ENCODE measurements around the gene OGFOD1. TPM values are rescaled to one million over a fixed set of nuclear protein-coding genes. Genes with fewer than 3 reads are reported as not detected.

OGFOD1 gene
- total and polyA plus RNA-seq, 2 donors (not counting 3 experiments of a cell fraction or from before 2014, with no cell fraction given), result 26.6 to 54.8 TPM

- FAIRE-seq, result no peak
- no peaks in the 10 kb centered on the region for H3K27me3 ChIP-seq (ENCODE audit: control insufficient read depth in 2 of 2, insufficient read depth in 2 of 2, low read length in 2 of 2)
- POLR2A ChIA-PET, result no interaction called here
- no TSS peak for BruUV-seq (replicated peaks)
- dilution Hi-C loops (cut with MboI; ENCODE audit: extremely low pct_ligation_motif_present, low sequenced_read_pairs), result no loop called here
- peaks cover 4 to 5% of the 10 kb centered on the region in 2 experiments for H3K36me3 ChIP-seq (ENCODE audit: control insufficient read depth in 2 of 2, extremely low read depth in 1 of 2, insufficient read depth in 2 of 2, low read length in 2 of 2)
- H2AFZ ChIP-seq (ENCODE audit: low read depth, low read length), result no peak overlapping the region
- H4K20me1 ChIP-seq (replicated peaks; ENCODE audit: control insufficient read depth, extremely low read depth, insufficient read depth, low read length), result no peaks in the 10 kb centered on the region
- H3K9me3 ChIP-seq (replicated peaks; ENCODE audit: control insufficient read depth, insufficient read depth, low read length), result no peaks in the 10 kb centered on the region
- H3K4me1 ChIP-seq (ENCODE audit: control insufficient read depth, extremely low read depth, insufficient read depth, low read length), result peaks cover 18% of the 10 kb centered on the region
- TF ChIP-seq MYC (IDR thresholded peaks at IDR 0.05; ENCODE audit: low read depth, low read length) (no peak), EZH2 (IDR thresholded peaks at IDR 0.05; ENCODE audit: borderline replicate concordance, low read depth, low read length, severe bottlenecking) (no peak), CTCF (IDR thresholded peaks at IDR 0.05; ENCODE audit: extremely low read depth in 1 of 2, insufficient read depth in 1 of 2, low read depth in 1 of 2, low read length in 2 of 2) (no peak), GATA2 (IDR thresholded peaks at IDR 0.05; ENCODE audit: insufficient read depth, insufficient read length, low read depth, low read length) (no peak), FOS (IDR thresholded peaks at IDR 0.05; ENCODE audit: borderline replicate concordance, insufficient read depth, low read length) (no peak), POLR2AphosphoS5 (IDR thresholded peaks at IDR 0.05; ENCODE audit: insufficient read depth, low read depth, low read length) (no peak), POLR2A (IDR thresholded peaks at IDR 0.05; ENCODE audit: low read depth, low read length) (no peak), MAX (IDR thresholded peaks at IDR 0.05; ENCODE audit: insufficient read depth, insufficient read length) (no peak), JUN (IDR thresholded peaks at IDR 0.05; ENCODE audit: borderline replicate concordance, insufficient read depth, insufficient read length, low read depth) (no peak)
- no peak overlapping the region for H3K4me3 ChIP-seq (replicated peaks in 1 of 3; ENCODE audit: insufficient read depth in 1 of 3, low read depth in 1 of 3, low read length in 3 of 3)
- no peak overlapping the region for H3K4me2 ChIP-seq (ENCODE audit: insufficient read depth, low read length)
- CTCF ChIA-PET, result interaction anchor here (1.5 to 2.2 kb wide), 2 partner anchors 90 to 191 kb away, joined by 4 to 9 read pairs; no protein-coding TSS in a partner anchor
- no peak for DNase-seq (ENCODE audit: low read depth, low spot score)
- H3K9ac ChIP-seq (replicated peaks; ENCODE audit: extremely low read depth, insufficient read depth, low read length), result no peak overlapping the region
- intact Hi-C loops (cut with micrococcal nuclease), result no loop called here
- H3K79me2 ChIP-seq (ENCODE audit: control insufficient read depth, insufficient read depth, low read length), result no peaks in the 10 kb centered on the region
- no peaks in the 10 kb centered on the region for H3K9me1 ChIP-seq (replicated peaks; ENCODE audit: control insufficient read depth, extremely low read depth, insufficient read depth, low read length)
- no peak overlapping the region for H3K27ac ChIP-seq (ENCODE audit: insufficient read depth, low read depth, low read length)
Measured at GRCh38 chr16:56510544-56510943, 59.2 kb downstream of the OGFOD1 start.

Measured in endothelial cell of umbilical vein (primary cell).